Measurements from ENCODE around the gene HDLBP.

Gene HDLBP

GRCh38 chr2:241189093-241189855 lies 126.2 kb downstream of the HDLBP start:
- DNase-seq = no peak

GRCh38 chr2:241188361-241189092 lies 126.9 kb downstream of the HDLBP start, which contains the start of gene ANO7:
ANO7 (plus strand) TSS chr2:241188677; CDS start chr2:241190064, 1,387 bp downstream.
- DNase-seq = no peak

GRCh38 chr2:241187918-241188234 lies 127.6 kb downstream of the HDLBP start:
- DNase-seq = no peak

GRCh38 chr2:241187101-241187917 lies 128.2 kb downstream of the HDLBP start:
- no peak for DNase-seq

- DNase-seq = no peak
Observed at GRCh38 chr2:241185961-241186360, 129.5 kb downstream of the HDLBP start.

GRCh38 chr2:241184901-241185300 lies 130.6 kb downstream of the HDLBP start:
- no peak for DNase-seq

GRCh38 chr2:241183221-241183620 lies 132.3 kb downstream of the HDLBP start:
- DNase-seq = no peak

GRCh38 chr2:241182531-241183133 lies 132.8 kb downstream of the HDLBP start:
- no peak for DNase-seq

- no peak for DNase-seq
Observed at GRCh38 chr2:241182126-241182525, 133.3 kb downstream of the HDLBP start.

GRCh38 chr2:241180495-241180894 lies 135.0 kb downstream of the HDLBP start:
- no peak for DNase-seq

- DNase-seq = no peak
Observed at GRCh38 chr2:241179899-241180298, 135.6 kb downstream of the HDLBP start.

GRCh38 chr2:241178961-241179360 lies 136.5 kb downstream of the HDLBP start:
- no peak for DNase-seq

- no peak for DNase-seq
Observed at GRCh38 chr2:241177526-241178334, 137.7 kb downstream of the HDLBP start.

Measured in activated CD8-positive, alpha-beta memory T cell treated with anti-CD3 and anti-CD28 coated beads for 24 hours (primary cell).